ENCODE results near the gene PLEKHM3. TPM values are rescaled to one million over a fixed set of nuclear protein-coding genes. Genes with fewer than 3 reads are reported as not detected.
"Not testable (repeated sequence)": the region's sequence is repeated elsewhere in the genome, so short reads cannot be mapped to it uniquely, and the experiment has no call there.

Gene PLEKHM3
- total RNA-seq, 1 experiment from 2014 or later = 3.4 TPM

DNA sequence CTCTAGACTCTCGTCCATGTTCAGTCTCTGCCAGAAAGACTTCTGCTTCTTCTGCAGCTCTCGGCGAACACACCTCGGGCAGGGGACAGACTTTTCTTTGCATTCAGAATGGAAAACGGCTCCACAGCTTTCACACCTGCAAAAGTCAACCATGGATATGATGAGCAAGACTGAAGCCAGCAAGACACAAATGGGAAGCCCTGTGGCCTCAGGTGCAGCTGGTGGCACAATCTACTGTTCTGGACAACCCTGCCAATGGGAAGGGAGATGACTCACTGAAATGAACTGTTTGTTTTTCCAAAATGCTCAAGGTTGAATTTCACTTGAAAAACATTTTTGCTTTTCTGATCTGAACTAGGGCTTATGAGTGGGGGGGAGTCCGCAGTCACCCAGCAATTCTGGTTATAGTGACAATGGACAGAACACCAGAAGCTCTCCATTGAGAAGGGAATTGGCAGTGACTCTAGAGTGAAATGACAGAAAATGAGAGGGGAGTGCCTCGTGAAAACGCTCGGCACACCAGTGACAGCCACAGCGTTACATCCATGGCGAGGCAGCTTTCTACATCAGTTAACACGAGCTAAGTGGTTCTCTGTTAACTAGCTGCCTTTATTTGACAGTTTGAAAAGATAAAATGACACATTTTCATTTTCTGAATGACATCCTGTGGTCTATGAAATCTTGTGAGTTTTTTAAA, 196.8 kb downstream of the PLEKHM3 start:
- DNase-seq (ENCODE audit: low read depth) = no peak
- in situ Hi-C loops (cut with HindIII; ENCODE audit: low pct_unique_long_range_greater_than_20kb, low sequenced_read_pairs) = no loop called here

DNA sequence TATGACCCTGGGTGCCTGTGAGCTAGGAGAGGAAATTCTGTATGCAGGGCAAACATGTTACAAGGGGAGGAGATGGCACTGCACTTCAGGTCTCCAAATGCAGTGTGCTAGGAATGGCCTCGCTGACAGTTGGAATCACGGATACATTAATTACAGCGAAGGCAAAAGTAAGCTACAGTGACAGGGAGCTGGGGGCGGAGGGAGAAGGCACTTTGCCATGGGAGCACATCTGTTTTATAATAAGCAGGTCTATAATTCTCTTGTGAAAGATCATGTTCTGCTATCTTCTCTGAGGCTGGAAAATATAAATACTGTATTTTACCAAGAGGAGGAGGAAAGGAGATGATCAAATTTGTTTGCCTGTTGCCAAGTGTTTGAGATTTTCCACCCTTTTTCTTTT, 199.3 kb downstream of the PLEKHM3 start:
- in situ Hi-C loops (cut with HindIII; ENCODE audit: low pct_unique_long_range_greater_than_20kb, low sequenced_read_pairs) = no loop called here
- DNase-seq (ENCODE audit: low read depth) = no peak

DNA sequence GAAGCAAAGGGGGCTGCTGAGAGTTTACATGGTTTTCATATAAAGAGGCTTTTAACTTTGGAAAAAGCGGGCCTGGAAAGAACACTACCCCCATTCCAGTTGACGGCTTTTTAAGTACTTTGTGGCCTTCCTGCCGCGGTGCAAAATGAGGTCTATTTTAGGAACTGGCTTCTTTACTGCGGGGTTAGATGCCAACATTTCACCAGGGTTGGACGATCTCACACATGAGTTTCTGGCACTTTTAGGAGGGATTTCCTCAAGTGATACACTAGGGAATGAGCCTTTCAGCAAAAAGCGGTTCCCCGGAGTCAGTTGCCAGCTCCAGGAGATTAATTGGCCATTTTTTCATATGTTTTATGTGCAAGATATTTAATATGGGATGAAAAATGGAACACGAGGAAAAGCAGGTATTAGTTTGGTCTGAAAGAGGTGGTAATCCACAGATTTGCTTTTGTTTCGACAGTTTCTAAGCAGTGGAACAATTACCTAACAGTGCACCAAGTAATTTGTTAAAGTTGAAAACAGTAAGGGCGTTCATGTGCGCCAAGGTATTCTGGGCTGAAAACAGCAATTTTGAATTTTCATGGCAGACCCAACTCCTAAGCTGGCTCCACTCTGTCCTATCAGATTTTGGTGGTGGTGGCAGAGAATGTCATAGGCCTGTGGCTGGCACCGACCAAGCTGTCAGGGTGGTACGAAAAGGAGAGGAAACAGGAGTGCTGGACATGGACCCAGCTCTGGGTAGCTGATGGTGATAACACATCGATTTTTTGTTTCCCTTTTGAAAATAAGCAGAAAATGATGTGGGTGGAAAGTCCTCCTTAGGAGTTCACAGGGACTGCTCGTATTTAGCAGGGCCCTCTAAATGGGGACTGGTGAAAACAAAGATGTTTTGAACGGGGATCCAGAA, 200.0 kb downstream of the PLEKHM3 start:
- in situ Hi-C loops (cut with HindIII; ENCODE audit: low pct_unique_long_range_greater_than_20kb, low sequenced_read_pairs) = no loop called here
- DNase-seq (ENCODE audit: low read depth) = no peak

DNA sequence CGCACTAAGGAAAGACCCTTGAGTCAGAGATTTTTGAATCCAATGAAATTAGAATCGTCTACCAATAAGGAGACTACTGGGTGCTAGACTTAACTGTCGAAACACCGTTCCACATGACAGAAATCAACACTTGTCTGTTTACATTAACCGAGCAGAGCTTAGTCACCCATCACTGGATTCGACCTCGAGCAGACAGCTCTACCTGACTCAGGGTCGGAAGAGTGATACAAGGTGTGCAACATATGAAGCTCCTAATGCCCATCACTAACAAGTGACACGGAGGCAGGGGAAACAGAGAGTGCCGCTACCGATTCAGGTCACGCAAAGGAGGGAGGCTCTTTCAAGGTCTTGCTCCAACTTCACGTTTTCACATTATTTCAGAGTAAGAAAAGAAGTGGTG, 201.5 kb downstream of the PLEKHM3 start:
- peak; percentile 77 for DNase-seq (ENCODE audit: low read depth)
- in situ Hi-C loops (cut with HindIII; ENCODE audit: low pct_unique_long_range_greater_than_20kb, low sequenced_read_pairs) = no loop called here

DNA sequence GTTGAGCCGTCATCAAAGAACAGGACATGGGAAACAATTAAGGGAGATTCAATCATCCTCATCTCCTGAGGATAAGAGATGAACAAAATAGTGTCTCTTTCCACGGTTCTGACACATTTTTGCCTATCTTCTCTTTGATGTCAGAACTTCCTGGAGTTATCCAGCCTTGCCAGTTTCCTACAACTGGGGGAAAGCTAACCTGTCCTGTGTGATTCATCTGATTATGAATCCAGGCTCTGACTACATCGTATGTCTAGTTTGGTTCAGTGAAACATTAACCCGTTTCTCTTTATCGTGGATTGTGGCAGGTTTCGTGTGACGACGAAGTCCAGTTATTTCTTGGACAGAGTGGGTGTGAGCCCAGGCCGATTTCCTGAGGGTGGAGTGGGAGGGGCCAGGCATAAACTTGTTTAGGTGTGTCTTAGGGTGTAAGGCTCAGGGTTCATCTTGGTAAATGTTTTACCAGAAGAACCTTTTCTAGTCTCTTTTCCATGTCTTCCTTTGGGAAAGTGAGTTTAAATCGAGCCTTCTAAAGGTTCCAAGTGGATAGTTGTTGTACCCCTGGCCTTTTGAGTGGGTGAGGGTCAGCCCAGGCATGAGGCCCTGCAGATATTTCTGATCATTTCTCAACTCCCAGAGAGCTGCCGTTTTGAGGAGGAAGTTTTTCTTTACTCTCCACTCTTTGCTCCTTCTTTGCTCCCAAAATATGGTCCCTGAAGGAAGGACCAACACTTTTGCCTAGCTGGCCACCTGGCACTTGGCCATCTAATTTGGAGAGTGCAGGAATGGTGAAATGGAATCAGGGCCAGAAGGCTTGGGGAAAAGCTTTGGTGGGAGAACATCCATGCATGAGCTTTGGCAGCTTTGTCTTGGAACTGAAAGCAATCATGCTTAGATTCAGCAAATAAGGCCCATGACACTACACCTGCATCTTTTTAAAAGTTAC, 205.2 kb downstream of the PLEKHM3 start:
- in situ Hi-C loops (cut with HindIII; ENCODE audit: low pct_unique_long_range_greater_than_20kb, low sequenced_read_pairs) = no loop called here
- peak; percentile 95 for DNase-seq (ENCODE audit: low read depth)

DNA sequence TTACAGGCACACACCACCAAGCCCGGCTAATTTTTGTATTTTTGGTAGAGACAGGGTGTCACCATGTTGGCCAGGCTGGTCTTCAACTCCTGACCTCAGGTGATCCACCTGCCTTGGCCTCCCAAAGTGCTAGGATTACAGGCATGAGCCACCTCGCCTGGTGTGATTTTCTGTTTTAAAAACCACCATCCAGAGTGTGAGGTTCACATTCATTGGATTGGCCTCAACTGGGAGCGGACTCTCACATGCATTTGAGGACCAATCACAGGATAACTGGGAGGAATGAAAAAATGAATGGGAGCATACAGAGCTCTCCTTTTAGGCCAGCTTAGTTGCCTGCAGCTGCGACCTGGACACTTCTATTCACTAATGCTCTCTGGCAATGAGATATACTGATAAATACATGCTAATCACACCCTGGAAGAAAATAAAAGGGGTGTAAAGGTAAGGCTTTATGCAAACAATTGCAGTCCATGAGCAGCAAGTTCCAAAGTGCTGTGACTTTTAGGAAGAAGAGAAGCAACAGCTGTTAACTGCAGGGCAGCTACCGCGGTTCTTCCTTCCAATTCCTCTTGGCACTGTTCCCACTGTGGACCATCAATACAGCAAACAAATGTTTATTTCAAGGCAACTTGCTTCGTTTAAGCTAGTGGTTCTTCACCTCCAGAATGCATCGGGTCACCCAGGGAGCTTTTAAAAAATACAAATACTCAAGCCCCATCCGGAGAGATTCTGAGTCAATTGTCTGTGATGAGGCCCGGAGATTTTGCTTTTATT, 206.1 kb downstream of the PLEKHM3 start:
- in situ Hi-C loops (cut with HindIII; ENCODE audit: low pct_unique_long_range_greater_than_20kb, low sequenced_read_pairs) = no loop called here
- DNase-seq (ENCODE audit: low read depth) = no peak

DNA sequence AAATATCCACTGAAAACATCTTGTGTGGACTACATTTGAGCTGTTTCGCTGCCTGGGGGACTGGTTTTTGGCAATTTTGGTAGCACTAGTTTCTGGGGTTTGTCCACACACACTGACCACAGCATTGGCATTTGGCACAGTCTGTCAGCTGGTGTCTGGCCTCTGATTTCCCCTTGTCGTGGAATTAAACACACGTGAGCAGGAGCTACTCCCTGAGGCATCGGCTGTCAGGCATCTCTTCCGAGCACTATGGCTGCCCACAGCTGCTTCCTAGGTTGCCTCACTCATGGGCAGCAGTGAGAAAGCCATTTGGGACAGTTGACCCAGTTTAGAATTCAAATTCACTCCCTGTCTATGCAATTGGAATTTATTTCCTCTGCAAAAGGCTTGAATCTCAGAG, 208.8 kb downstream of the PLEKHM3 start:
- in situ Hi-C loops (cut with HindIII; ENCODE audit: low pct_unique_long_range_greater_than_20kb, low sequenced_read_pairs) = no loop called here
- no peak for DNase-seq (ENCODE audit: low read depth)

DNA sequence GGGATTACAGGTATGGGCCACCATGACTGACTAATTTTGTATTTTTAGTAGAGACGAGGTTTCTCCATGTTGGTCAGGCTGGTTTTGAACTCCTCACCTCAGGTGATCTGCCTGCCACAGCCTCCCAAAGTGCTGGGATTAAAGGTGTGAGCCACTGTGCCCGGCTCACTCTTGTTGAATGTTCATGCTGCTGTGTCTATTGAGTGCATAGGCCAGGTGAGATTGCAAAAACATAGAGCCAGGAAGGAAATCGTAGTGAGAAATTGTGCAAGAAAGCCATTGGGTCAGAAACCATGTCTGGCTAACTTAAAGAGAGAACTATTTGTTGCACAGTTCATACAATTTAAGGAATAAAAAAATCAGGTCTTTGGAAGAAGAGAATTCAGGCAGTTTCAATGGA, 210.1 kb downstream of the PLEKHM3 start:
- in situ Hi-C loops (cut with HindIII; ENCODE audit: low pct_unique_long_range_greater_than_20kb, low sequenced_read_pairs) = no loop called here

DNA sequence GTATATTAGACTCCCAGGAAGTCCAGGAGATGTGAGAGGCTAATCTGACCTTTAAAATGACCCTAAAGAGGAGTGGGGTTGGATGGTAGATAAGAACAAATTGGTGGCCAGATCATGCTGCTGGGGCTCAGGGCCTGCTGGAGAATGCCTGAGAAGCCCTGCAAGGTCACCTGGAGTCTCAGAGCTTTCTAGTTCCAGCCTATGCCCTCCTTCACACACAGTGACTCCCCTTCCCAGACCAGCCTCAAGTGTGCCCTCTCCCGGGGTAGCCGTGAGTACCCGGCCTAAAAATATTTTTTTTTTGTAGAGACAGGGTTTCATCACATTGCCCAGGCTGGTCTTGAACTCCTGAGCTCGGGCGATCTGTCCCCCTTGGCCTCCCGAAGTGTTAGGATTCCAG, 211.4 kb downstream of the PLEKHM3 start:
- DNase-seq (ENCODE audit: low read depth) = no peak
- in situ Hi-C loops (cut with HindIII; ENCODE audit: low pct_unique_long_range_greater_than_20kb, low sequenced_read_pairs) = no loop called here

More for the DNA sequence above, 210.1 kb downstream of the PLEKHM3 start:
- no peak for DNase-seq (ENCODE audit: low read depth)

DNA sequence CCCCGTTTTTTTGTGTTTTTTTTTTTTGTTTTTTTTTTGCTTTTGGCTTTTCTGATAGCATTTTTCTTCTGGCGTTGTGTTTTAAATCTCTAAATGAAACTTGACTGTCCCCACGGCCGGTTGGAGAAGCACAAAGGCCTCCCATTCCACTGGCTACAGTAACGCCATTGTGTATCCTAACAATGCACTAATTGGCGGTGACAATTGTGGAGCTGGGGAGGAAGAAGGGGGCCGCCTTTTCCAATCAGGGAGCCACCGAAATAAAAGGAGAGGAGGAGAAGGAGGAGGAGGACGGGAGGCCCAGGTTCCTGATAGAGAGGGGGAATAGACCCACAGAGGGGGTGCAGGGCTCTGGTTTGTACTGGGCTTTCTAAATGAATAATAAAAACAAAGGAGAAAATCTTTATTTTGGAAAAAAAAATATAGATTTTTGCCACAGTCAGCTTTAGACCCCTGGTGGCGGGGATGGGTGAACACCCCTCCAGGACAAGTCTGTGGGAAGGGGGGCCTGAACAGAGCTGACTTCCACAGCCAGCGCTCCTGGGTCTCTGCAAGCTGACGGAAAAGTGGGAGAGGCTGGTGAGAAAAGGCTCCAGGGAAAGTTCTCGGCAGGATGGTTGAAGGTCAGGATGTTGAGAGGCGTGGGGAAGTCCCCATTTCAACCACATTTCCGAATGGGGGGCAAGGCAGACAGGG, 212.0 kb downstream of the PLEKHM3 start:
- in situ Hi-C loops (cut with HindIII; ENCODE audit: low pct_unique_long_range_greater_than_20kb, low sequenced_read_pairs) = no loop called here
- no peak for DNase-seq (ENCODE audit: low read depth)

DNA sequence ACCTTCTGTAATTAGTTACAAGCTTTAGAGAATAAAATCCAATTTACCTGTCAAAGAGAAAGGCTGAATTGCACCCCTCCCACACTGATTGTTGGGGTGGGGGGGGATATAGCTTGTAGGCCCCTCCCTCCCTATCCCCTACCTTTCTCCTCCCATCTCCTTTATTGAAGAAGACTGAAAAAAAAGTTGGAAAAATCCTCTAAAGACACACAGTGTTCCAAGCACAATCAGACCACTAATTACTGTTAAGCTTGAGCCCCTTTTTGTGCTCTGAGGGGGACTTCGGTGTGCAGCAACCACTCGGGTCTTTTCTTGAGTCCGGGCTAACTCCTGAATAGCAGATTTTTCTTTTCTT, 212.6 kb downstream of the PLEKHM3 start:
- in situ Hi-C loops (cut with HindIII; ENCODE audit: low pct_unique_long_range_greater_than_20kb, low sequenced_read_pairs) = no loop called here
- no peak for DNase-seq (ENCODE audit: low read depth)

DNA sequence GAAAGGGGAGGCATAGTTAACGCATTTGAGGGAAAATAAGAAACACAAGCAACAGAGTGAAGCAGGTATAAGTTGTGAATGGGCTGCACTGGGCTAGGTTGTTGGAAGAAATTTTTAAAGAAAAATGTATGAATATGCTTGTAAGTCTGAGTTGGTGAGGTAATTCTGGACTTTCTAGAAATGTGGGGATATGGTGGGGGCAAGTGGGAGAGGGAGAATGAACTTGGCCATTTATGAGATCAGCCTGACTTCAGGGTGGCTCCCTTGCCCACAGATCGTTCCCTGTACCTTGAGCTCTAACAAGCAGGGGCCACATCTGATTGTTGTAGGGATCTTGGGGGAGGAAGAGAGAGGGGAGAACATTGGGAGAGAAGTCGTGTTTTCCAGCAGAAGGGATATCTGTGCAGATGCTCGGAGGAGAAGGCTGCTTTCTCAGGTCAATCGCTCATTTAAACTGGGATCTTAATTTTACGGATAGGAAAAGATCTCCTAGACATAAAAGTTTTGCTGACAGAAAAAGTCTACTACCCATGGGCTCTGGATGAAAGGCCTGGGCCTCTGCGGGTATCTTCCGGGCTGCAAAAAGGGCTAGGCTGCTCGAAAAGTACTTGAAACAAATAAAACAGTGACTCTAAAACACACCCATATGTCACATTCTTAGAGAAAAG, 213.1 kb downstream of the PLEKHM3 start:
- no peak for DNase-seq (ENCODE audit: low read depth)
- in situ Hi-C loops (cut with HindIII; ENCODE audit: low pct_unique_long_range_greater_than_20kb, low sequenced_read_pairs) = no loop called here

DNA sequence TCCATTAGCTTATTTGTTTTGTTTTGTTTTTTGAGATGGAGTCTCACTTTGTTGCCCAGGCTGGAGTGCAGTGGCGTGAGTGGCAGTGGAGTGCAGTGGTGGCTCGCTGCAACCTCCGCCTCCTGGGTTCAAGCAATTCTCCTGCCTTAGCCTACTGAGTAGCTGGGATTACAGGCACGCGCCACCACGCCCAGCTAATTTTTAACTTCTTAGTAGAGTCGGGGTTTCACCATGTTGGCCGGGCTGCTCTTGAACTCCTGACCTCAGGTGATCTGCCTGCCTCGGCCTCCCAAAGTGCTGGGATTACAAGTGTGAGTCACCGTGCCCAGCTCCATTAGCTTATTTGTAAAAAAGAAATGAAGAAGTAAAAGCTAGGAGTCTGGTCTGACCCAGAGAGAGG, 213.7 kb downstream of the PLEKHM3 start:
- in situ Hi-C loops (cut with HindIII; ENCODE audit: low pct_unique_long_range_greater_than_20kb, low sequenced_read_pairs) = not testable (repeated sequence)

DNA sequence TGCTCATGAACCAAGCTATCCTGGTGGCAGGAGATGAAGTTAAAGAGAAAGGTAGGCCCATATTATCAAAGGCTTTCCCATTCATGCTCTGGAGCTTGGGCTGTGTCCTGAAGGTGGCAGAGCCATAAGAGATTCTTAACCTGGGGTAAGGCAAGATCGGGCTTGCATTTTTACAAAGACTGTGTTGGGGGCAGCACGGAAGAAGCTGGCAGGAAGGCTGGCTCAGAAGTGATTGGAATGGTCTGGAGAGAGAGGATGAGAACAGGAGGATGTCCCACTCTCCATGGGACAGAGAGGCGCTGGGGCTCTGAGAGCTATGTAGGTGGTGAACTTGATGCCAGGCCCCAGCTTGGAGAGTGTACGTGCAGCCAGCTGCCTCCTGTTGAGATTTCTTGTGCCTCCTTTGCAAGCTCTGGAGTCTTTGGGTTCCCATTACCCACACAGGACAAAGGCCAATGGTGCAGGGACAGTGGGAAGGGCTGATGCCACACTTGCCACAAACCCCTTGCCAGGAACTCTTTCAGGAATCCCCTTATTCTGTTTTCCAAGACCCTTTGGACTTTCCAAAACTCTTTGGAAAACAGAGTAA, 215.0 kb downstream of the PLEKHM3 start:
- in situ Hi-C loops (cut with HindIII; ENCODE audit: low pct_unique_long_range_greater_than_20kb, low sequenced_read_pairs) = no loop called here
- no peak for DNase-seq (ENCODE audit: low read depth)

More for the DNA sequence above, 213.7 kb downstream of the PLEKHM3 start:
- DNase-seq (ENCODE audit: low read depth) = peak; percentile 38

DNA sequence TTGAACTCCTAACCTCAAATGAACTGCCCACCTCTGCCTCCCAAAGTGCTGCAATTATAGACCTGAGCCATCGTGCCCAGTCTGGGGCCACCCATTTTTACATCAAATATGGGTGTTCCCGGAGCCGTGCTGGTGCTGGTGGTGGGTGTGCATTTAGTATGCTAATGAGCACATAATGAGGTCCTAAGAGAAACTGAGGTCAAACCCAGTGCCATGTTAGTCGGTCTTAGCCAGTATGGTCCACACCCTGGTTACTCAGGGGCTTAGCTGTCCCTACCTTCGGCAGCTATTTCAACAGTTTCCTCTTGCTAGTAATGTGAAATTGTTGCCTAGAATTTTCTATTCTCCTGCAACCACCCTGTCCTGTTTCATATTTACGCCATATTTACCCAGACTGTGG, 217.2 kb downstream of the PLEKHM3 start:
- in situ Hi-C loops (cut with HindIII; ENCODE audit: low pct_unique_long_range_greater_than_20kb, low sequenced_read_pairs) = no loop called here
- no peak for DNase-seq (ENCODE audit: low read depth)

DNA sequence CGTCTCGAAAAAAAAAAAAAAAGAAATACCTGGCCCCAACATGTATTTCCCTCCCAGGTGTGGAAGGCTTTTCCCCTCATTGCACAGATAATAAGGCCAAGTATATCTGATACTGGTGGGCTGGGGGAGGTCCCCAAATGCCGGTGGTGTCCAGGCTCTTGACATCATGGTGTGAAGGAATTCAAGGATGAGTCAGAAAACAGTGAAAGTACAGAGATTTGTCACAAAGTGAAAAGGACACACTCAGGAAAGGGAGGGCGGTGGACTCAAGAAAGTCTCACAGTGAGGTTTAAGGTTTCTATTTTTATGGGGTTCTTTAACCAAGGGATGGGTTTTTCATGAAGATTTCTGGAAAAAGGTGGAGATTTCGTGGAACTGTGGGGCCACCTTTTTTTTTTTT, 217.8 kb downstream of the PLEKHM3 start:
- no peak for DNase-seq (ENCODE audit: low read depth)
- in situ Hi-C loops (cut with HindIII; ENCODE audit: low pct_unique_long_range_greater_than_20kb, low sequenced_read_pairs) = no loop called here

All from Caki2 (cell line).